Adrenal gland (tissue), 12 donors: ENCODE measurements around the gene USP49. TPM values are rescaled to one million over a fixed set of nuclear protein-coding genes. Genes with fewer than 3 reads are reported as not detected.

Experiments used
- DNase-seq, 7 donors: peaks; one replicate each; pipeline ENCODE4 v3.0.0-alpha.2; 2019 to 2020
- H3K27ac ChIP-seq, 5 donors: fragments of 200-600 bp; sonication (generic) in 4 of 5; 1 replicate in 3 of 5; 2 replicates in 2 of 5; pipeline versions ENCODE4 v1.5.1 to v1.8.0; 2016 to 2020; ENCODE audit warnings: mild to moderate bottlenecking in 1 of 5
- H3K27me3 ChIP-seq: fragments of 200-600 bp; 2 replicates; pipeline ENCODE4 v1.8.0; 2021
- H3K36me3 ChIP-seq, 2 donors: fragments of 200-600 bp; replicated peaks in 1 of 2; 1 replicate in 1 of 2; 2 replicates in 1 of 2; pipeline versions ENCODE4 v1.5.1 to v1.8.0; 2018 to 2022
- H3K4me1 ChIP-seq, 2 donors: fragments of 200-600 bp; replicated peaks in 1 of 2; 1 replicate in 1 of 2; 2 replicates in 1 of 2; pipeline versions ENCODE4 v1.5.1 to v1.8.0; 2018 to 2021
- H3K4me3 ChIP-seq, 4 donors: fragments of 200-600 bp; sonication (generic) in 3 of 4; one replicate each; pipeline ENCODE4 v1.5.1; 2016 to 2018
- H3K9me3 ChIP-seq, 3 donors: fragments of 200-600 bp; sonication (generic) in 1 of 3; replicated peaks in 1 of 3; 1 replicate in 2 of 3; 2 replicates in 1 of 3; pipeline versions ENCODE4 v1.5.1 to v1.8.0; 2016 to 2021
- POLR2A ChIP-seq, 2 donors: fragments of 450-650 bp; IDR thresholded peaks; one replicate each; pipeline ENCODE4 v1.6.1; 2017; ENCODE audit warnings: antibody characterized with exemption in 2 of 2, mild to moderate bottlenecking in 2 of 2, moderate library complexity in 1 of 2
- WGBS, 4 donors: extraction: QIAGEN DNeasy Blood & Tissue Kit in 2 of 4; methylation state at CpG; one replicate each; pipeline versions ENCODE4 v1.1.5 to v1.1.7; 2013 to 2017; 5-methylcytosine and 5-hydroxymethylcytosine counted together
- intact Hi-C, 2 donors: fragments of 100-400 bp; cut with DNase I; formaldehyde crosslinking; loops; one replicate each; pipeline versions ENCODE4 v1.14.1 to v1.15.0; 2022 to 2023
- polyA plus RNA-seq, 3 donors: library from polyadenylated mRNA; stranded (reverse); fragments of 200-250 nt in 2 of 3; fragments of 350-450 nt in 1 of 3; fragmentation: Illumina TruSeq in 1 of 3; extraction: RNeasy Lipid Tissue Mini Kit (QIAGEN cat#74804) in 1 of 3; gene quantifications; one replicate each; pipeline ENCODE4 v1.2.3, GENCODE V29; 2013 to 2014
- total RNA-seq, 9 donors: library from RNA; depleted of rRNA in 4 of 9; stranded (reverse); fragments of >200 nt in 4 of 9; fragments of 120-200 nt in 1 of 9; fragmentation: NEBNext Ultra II Directional in 1 of 9; extraction: Animal tissue kit (Norgen Biotek cat#: 25700) in 1 of 9; gene quantifications; one replicate each; pipeline versions ENCODE4 v1.1.0 to v1.2.4, GENCODE V29; 2013 to 2023
- TF ChIP-seq, protein P1 (sequence below), 6 experiments: fragments of 450-650 bp in 4 of 6; fragments of 200-600 bp in 2 of 6; sonication (generic) in 1 of 6; IDR thresholded peaks; 1 replicate in 5 of 6; 2 replicates in 1 of 6; pipeline versions ENCODE4 v1.5.1 to v1.8.0; 2016 to 2021; ENCODE audit warnings: antibody characterized with exemption in 6 of 6, mild to moderate bottlenecking in 2 of 6, moderate library complexity in 1 of 6
- donor health status: healthy with polysubstance abuse.
- donor health status: Bipolar disorder and iron deficiency.
- donor health status: DM: yes; HTN: yes; CAD: no.
- donor health status: DM: no; HTN: no; CAD: no.
- donor health status: DM: no; HTN: no; CAD: no.
- donor health status: DM: yes; HTN: yes; CAD: no.

Gene USP49
- total and polyA plus RNA-seq, 12 donors = 1.5 to 6.2 (median 3.4) TPM

DNA sequence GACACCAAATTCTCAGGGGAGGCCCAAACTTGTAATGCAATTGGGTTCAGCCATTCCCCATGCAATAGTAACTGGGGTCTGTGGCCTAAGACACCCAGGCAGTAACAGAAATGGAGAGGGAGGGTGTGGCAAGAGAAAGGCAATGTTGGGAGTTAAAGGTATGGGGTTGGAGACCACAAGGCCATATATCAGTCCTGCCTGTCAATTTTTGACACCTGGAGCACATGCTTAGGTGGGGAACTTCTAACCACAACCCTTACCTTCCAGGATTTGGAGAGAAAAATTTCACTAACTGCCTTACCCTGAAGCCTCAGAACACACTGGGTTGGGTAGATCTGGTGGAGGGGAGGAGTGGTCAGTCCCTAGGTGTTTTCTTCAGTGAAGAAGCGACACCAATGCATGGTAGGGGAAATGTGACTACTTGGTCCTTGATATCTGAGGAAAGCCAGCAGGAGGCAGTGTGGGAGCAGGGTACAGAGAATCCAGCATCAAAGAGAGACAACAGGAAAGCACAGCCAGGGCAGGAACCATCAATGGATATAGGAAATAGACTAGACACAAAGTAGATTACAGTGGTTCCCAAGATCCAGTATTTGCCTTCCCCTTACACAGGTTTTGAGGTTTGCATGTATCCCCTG lies 6.8 kb upstream of the USP49 start:
- H3K9me3 ChIP-seq = no peaks in the 10 kb centered on the region
- no peak for TF ChIP-seq POLR2A (IDR thresholded peaks at IDR 0.05)
- TF ChIP-seq, protein P1, sequence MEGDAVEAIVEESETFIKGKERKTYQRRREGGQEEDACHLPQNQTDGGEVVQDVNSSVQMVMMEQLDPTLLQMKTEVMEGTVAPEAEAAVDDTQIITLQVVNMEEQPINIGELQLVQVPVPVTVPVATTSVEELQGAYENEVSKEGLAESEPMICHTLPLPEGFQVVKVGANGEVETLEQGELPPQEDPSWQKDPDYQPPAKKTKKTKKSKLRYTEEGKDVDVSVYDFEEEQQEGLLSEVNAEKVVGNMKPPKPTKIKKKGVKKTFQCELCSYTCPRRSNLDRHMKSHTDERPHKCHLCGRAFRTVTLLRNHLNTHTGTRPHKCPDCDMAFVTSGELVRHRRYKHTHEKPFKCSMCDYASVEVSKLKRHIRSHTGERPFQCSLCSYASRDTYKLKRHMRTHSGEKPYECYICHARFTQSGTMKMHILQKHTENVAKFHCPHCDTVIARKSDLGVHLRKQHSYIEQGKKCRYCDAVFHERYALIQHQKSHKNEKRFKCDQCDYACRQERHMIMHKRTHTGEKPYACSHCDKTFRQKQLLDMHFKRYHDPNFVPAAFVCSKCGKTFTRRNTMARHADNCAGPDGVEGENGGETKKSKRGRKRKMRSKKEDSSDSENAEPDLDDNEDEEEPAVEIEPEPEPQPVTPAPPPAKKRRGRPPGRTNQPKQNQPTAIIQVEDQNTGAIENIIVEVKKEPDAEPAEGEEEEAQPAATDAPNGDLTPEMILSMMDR (IDR thresholded peaks at IDR 0.05) = peak in 5 of 6 experiments; percentile 10 to 47 (median 45)
- no peaks in the 10 kb centered on the region for H3K4me1 ChIP-seq
- intact Hi-C loops = no loop called here
- H3K4me3 ChIP-seq = no peak overlapping the region
- no peaks in the 10 kb centered on the region for H3K27me3 ChIP-seq
- 88 to 100% (median 94%) methylated on average over 1 of the region's 1 CpG for WGBS, 4 donors
- peaks cover 0 to 22% of the 10 kb centered on the region in 2 donors for H3K36me3 ChIP-seq
- DNase-seq = peak; percentile 32 to 65 (median 45)
- H3K27ac ChIP-seq = no peak overlapping the region

DNA sequence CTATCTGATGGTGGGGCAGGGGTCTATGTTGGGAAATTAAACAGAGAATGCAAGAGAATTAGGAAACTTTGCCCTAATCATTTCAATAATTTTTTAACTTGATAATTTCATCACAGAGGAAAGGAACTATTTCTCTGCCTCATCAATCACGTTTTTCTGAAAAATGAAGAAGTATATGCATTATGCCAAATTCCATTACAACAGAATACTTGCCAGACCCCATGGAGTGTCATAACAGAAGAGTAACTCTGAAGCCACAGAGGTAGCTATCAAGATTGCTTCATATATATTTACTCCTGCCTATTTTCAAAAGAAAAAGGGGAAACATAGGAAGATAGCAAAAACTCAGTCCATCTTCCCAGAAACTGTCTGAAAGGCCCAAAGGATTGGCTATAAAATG lies 5.7 kb upstream of the USP49 start:
- Histone ChIP-seq H3K36me3 (peaks cover 0 to 11% of the 10 kb centered on the region in 2 donors), H3K9me3 (no peaks in the 10 kb centered on the region), H3K4me3 (no peak overlapping the region), H3K27me3 (no peaks in the 10 kb centered on the region), H3K4me1 (peaks cover 8% of the 10 kb centered on the region in 2 donors), H3K27ac (no peak overlapping the region)
- TF ChIP-seq POLR2A (IDR thresholded peaks at IDR 0.05) = no peak
- TF ChIP-seq, protein P1 (IDR thresholded peaks at IDR 0.05) = no peak
- 63 to 81% (median 77%) methylated on average over 1 of the region's 1 CpG for WGBS, 4 donors
- no peak for DNase-seq
- intact Hi-C loops = no loop called here

DNA sequence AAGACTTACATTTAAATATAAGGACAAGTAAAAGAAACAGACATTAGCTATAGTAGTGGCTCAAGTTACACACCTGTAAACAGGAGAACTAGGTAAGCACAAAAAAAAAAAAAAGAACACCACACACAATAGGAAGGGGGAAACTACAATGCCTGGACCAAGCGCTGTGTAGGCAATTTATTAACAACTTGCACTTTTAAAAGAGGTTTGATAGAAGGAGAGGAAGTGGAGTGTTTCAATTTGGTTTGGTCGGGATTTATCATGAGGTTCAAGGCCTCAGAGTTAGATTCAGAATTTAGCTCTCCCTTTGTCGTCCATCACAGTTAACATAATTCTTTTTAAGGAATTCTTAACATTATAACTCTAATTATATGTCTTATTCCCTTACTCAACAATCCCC lies 1.1 kb upstream of the USP49 start:
- H3K36me3 ChIP-seq = no peaks in the 10 kb centered on the region
- H3K9me3 ChIP-seq = no peaks in the 10 kb centered on the region
- no peaks in the 10 kb centered on the region for H3K27me3 ChIP-seq
- intact Hi-C loops = no loop called here
- 31 to 44% (median 37%) methylated on average over 3 of the region's 3 CpGs for WGBS, 4 donors
- no peak for DNase-seq
- peaks cover 13 to 21% of the 10 kb centered on the region in 2 donors for H3K4me1 ChIP-seq
- peak overlapping the region in 2 of 4 donors; percentile 92 to 96 for H3K4me3 ChIP-seq
- no peak for TF ChIP-seq POLR2A (IDR thresholded peaks at IDR 0.05)
- TF ChIP-seq, protein P1 (IDR thresholded peaks at IDR 0.05) = no peak
- H3K27ac ChIP-seq = peak overlapping the region in 4 of 5 donors; percentile 24 to 84 (median 74)

DNA sequence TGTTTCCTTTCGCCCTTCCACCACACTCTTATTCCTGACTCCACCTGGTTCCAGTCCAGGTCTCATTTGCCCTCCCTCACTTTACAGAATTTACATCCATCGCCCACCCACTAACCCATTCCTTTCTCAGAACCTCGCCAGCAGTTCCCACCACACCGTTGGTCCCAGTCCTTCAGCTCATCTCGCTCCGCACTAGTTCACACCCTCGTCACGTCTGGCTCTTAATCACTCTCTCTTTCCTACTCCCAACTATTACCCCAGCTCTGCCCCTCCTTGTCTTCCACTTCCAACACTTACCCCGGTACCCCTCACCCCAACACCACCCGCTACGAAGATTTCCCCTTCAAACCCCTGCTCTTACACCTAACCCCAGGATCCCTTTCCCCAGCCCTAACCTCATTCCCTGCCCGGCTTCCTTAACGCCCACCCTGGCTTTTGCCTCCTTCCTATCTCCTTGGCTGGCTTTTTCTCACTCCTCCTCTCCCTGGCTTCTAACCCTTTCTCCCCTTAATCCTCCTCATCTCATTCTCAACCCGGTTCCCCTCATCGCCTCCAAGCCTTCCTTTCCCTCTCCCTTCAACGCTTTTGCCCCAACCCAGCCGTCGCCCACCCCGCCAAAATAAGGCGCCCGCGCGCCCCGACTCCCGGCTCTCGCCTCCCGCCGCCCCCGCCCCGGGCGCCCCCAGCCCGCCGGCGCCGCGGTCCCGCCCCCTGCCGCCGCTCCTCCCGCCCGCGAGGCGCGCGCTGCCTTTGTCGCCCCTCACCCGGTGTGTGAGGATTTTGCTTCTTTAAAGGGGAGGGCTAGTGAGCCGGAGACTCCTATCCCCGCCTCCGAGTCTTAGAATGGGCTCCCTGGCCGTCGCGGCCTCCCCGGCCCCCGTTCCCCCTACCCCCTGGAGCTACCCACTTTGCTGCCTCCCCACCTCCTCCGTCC lies 542 bp downstream of the USP49 start:
- intact Hi-C loops = no loop called here
- Histone ChIP-seq H3K36me3 (no peaks in the 10 kb centered on the region), H3K27me3 (no peaks in the 10 kb centered on the region), H3K4me3 (peak overlapping the region in 2 of 4 donors; percentile 92 to 96), H3K27ac (peak overlapping the region in 3 of 5 donors; percentile 68 to 84 (median 81)), H3K4me1 (peaks cover 13 to 21% of the 10 kb centered on the region in 2 donors), H3K9me3 (no peaks in the 10 kb centered on the region)
- TF ChIP-seq POLR2A (IDR thresholded peaks at IDR 0.05) = no peak
- DNase-seq = peak in 2 of 7 donors; percentile 18 to 20
- 2 to 4% (median 3%) methylated on average over 22 to 56 of the region's 56 CpGs for WGBS, 4 donors
